Neural cell (in vitro differentiated cells): ENCODE data around the gene DNAJB1. TPM values are rescaled to one million over a fixed set of nuclear protein-coding genes. Genes with fewer than 3 reads are reported as not detected.

ENCODE experiments used
- H2AFZ ChIP-seq: fragments of 200-600, 300-800 bp; sonication (generic), shearing (Covaris generic); 2 replicates; pipeline ENCODE4 v1.6.0; 2014; ENCODE audit warnings: low read depth, mild to moderate bottlenecking, antibody characterized with exemption, low read length, moderate library complexity
- H3F3A ChIP-seq: fragments of 200-600 bp; shearing (Covaris generic); 2 replicates; pipeline ENCODE4 v1.6.1; 2016; ENCODE audit warnings: mild to moderate bottlenecking, moderate library complexity, mixed read lengths, antibody characterized with exemption, low read length; ENCODE audit not compliant: insufficient read depth, poor library complexity, severe bottlenecking
- H3K27ac ChIP-seq: fragments of 200-600, 300-800 bp; sonication (generic), shearing (Covaris generic); 2 replicates; pipeline ENCODE4 v1.5.1; 2014; ENCODE audit warnings: mild to moderate bottlenecking, low read length, moderate library complexity
- H3K27me3 ChIP-seq: fragments of 300-800, 200-600 bp; sonication (generic), shearing (Covaris generic); 2 replicates; pipeline ENCODE4 v1.6.0; 2014; ENCODE audit warnings: mild to moderate bottlenecking, low read depth, low read length, moderate library complexity; ENCODE audit not compliant: insufficient read depth
- H3K36me3 ChIP-seq: fragments of 300-800, 200-600 bp; sonication (generic), shearing (Covaris generic); 2 replicates; pipeline ENCODE4 v1.5.1; 2014; ENCODE audit warnings: mild to moderate bottlenecking, antibody characterized with exemption, low read length, moderate library complexity; ENCODE audit not compliant: insufficient read depth
- H3K4me2 ChIP-seq: fragments of 300-800, 200-600 bp; sonication (generic), shearing (Covaris generic); 2 replicates; pipeline ENCODE4 v1.6.0; 2014; ENCODE audit warnings: mild to moderate bottlenecking, low read length
- H3K4me3 ChIP-seq: fragments of 300-800, 200-600 bp; sonication (generic), shearing (Covaris generic); 2 replicates; pipeline ENCODE4 v1.5.1; 2014; ENCODE audit warnings: mild to moderate bottlenecking, low read length, moderate library complexity
- H3K79me2 ChIP-seq: fragments of 200-600 bp; shearing (Covaris generic); replicated peaks from 2 replicates; pipeline ENCODE4 v1.6.0; 2014; ENCODE audit warnings: mild to moderate bottlenecking, low read length, moderate library complexity; ENCODE audit not compliant: insufficient read depth
- H3K9ac ChIP-seq: fragments of 300-800, 200-600 bp; sonication (generic), shearing (Covaris generic); 2 replicates; pipeline ENCODE4 v1.6.1; 2016; ENCODE audit warnings: mild to moderate bottlenecking, low read length, mixed read lengths
- H3K9me2 ChIP-seq: fragments of 200-600 bp; shearing (Covaris generic); 2 replicates; pipeline ENCODE4 v1.6.1; 2016; ENCODE audit warnings: mild to moderate bottlenecking, low read length, mixed read lengths; ENCODE audit not compliant: insufficient read depth
- H3K9me3 ChIP-seq: fragments of 200-600, 300-800 bp; sonication (generic), shearing (Covaris generic); 2 replicates; pipeline ENCODE4 v1.6.1; 2016; ENCODE audit warnings: mild to moderate bottlenecking, mixed run types, low read length, moderate library complexity, mixed read lengths
- H4K20me1 ChIP-seq: fragments of 200-600 bp; shearing (Covaris generic); 2 replicates; pipeline ENCODE4 v1.6.1; 2016; ENCODE audit warnings: mild to moderate bottlenecking, mixed run types; ENCODE audit not compliant: insufficient read depth
- EP300 ChIP-seq: fragments of 450-650 bp; conservative IDR thresholded peaks from 2 replicates; pipeline ENCODE4 v1.6.1; 2014; ENCODE audit warnings: antibody characterized with exemption, mild to moderate bottlenecking, moderate library complexity; ENCODE audit not compliant: poor library complexity, severe bottlenecking
- EZH2 ChIP-seq: fragments of 200-600, 300-800 bp; shearing (Covaris generic), sonication (generic); IDR thresholded peaks from 2 replicates; pipeline ENCODE4 v1.6.1; 2014; ENCODE audit warnings: antibody characterized with exemption, low read length, borderline replicate concordance, mild to moderate bottlenecking; ENCODE audit not compliant: insufficient read depth, poor library complexity, severe bottlenecking
- MXI1 ChIP-seq: fragments of 450-650 bp; conservative IDR thresholded peaks from 2 replicates; pipeline ENCODE4 v1.6.1; 2014; ENCODE audit warnings: antibody characterized with exemption, mild to moderate bottlenecking; ENCODE audit not compliant: poor library complexity, severe bottlenecking
- POLR2AphosphoS5 ChIP-seq: IDR thresholded peaks from 2 replicates; pipeline ENCODE4 v1.6.1; 2012
- RAD21 ChIP-seq: fragments of 450-650 bp; conservative IDR thresholded peaks from 2 replicates; pipeline ENCODE4 v1.6.1; 2014; ENCODE audit warnings: antibody characterized with exemption, mild to moderate bottlenecking, moderate library complexity
- SMC3 ChIP-seq: fragments of 450-650 bp; conservative IDR thresholded peaks from 2 replicates; pipeline ENCODE4 v1.6.1; 2014; ENCODE audit warnings: antibody characterized with exemption, mild to moderate bottlenecking, moderate library complexity; ENCODE audit not compliant: poor library complexity
- TAF1 ChIP-seq: IDR thresholded peaks from 2 replicates; pipeline ENCODE4 v1.6.1; 2012; ENCODE audit warnings: low read depth
- polyA plus RNA-seq: library from polyadenylated mRNA; depleted of rRNA; stranded (reverse); fragments of >200 nt; gene quantifications from 2 replicates; pipeline ENCODE4 v1.2.3, GENCODE V29; 2014
- TF ChIP-seq, protein P1 (sequence below): fragments of 450-650 bp; IDR thresholded peaks from 2 replicates; pipeline ENCODE4 v1.5.1; 2014; ENCODE audit warnings: antibody characterized with exemption, mild to moderate bottlenecking, moderate library complexity; ENCODE audit not compliant: poor library complexity, severe bottlenecking
- TF ChIP-seq, protein P2 (sequence below): IDR thresholded peaks from 2 replicates; pipeline ENCODE4 v1.6.1; 2012; ENCODE audit warnings: borderline replicate concordance

DNAJB1 gene
- polyA plus RNA-seq, 1 donor from 2014 or later = 64.6 TPM

DNA sequence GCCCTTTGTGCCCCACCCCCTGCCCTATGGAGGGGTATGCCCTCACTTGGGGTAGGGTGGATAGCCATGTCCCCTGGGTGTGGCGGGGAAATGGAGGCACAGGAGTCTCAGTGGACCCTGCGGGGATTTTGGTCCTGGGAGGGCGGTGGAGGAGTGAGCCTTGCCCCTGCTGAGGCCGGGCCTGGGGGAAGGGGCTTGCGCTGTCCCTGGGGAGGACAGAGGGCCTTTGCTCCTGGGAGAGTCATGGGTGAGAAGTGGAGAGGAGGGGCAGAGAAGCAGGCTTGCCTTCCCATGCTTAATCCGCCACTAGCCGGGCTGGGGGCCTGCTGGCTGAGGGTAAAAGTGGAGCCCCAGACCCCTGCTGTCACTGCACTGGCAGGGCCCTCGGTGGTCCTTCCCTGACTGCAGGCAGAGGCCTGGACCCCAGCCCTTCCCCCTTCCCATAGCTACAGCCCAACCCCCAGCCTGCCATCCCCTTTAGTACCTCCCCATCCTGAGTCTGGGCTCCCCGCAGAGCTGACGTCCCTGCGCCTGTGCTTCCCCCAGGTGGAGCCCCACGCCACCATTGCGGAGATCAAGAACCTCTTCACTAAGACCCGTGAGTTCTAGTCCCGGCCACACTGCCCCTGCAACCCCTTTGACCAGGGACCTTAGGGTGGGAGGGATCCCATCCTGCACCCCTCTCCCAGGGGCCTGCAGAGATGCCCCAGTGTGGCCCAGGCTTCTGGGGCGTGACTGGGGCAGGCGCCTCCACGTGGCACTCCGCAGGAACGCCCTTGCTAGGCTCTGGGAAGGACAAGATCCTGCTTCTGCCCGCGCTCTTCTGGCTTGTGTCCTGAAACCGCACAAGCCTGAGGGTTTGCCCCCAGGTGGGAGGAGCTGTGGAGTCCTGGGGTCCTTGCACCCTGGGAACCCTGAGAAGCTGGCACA lies 44.7 kb upstream of the DNAJB1 start:
- no peak overlapping the region for H2AFZ ChIP-seq
- no peak overlapping the region for H3K4me2 ChIP-seq
- no peaks in the 10 kb centered on the region for H3K9me3 ChIP-seq
- TF ChIP-seq EP300 (no peak), SMC3 (no peak), TAF1 (no peak), POLR2AphosphoS5 (no peak), EZH2 (no peak), MXI1 (no peak), RAD21 (no peak)
- TF ChIP-seq, protein P1, sequence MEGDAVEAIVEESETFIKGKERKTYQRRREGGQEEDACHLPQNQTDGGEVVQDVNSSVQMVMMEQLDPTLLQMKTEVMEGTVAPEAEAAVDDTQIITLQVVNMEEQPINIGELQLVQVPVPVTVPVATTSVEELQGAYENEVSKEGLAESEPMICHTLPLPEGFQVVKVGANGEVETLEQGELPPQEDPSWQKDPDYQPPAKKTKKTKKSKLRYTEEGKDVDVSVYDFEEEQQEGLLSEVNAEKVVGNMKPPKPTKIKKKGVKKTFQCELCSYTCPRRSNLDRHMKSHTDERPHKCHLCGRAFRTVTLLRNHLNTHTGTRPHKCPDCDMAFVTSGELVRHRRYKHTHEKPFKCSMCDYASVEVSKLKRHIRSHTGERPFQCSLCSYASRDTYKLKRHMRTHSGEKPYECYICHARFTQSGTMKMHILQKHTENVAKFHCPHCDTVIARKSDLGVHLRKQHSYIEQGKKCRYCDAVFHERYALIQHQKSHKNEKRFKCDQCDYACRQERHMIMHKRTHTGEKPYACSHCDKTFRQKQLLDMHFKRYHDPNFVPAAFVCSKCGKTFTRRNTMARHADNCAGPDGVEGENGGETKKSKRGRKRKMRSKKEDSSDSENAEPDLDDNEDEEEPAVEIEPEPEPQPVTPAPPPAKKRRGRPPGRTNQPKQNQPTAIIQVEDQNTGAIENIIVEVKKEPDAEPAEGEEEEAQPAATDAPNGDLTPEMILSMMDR = no peak
- TF ChIP-seq, protein P2, sequence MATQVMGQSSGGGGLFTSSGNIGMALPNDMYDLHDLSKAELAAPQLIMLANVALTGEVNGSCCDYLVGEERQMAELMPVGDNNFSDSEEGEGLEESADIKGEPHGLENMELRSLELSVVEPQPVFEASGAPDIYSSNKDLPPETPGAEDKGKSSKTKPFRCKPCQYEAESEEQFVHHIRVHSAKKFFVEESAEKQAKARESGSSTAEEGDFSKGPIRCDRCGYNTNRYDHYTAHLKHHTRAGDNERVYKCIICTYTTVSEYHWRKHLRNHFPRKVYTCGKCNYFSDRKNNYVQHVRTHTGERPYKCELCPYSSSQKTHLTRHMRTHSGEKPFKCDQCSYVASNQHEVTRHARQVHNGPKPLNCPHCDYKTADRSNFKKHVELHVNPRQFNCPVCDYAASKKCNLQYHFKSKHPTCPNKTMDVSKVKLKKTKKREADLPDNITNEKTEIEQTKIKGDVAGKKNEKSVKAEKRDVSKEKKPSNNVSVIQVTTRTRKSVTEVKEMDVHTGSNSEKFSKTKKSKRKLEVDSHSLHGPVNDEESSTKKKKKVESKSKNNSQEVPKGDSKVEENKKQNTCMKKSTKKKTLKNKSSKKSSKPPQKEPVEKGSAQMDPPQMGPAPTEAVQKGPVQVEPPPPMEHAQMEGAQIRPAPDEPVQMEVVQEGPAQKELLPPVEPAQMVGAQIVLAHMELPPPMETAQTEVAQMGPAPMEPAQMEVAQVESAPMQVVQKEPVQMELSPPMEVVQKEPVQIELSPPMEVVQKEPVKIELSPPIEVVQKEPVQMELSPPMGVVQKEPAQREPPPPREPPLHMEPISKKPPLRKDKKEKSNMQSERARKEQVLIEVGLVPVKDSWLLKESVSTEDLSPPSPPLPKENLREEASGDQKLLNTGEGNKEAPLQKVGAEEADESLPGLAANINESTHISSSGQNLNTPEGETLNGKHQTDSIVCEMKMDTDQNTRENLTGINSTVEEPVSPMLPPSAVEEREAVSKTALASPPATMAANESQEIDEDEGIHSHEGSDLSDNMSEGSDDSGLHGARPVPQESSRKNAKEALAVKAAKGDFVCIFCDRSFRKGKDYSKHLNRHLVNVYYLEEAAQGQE = no peak
- no peak overlapping the region for H3K27ac ChIP-seq
- no peaks in the 10 kb centered on the region for H4K20me1 ChIP-seq
- H3K9me2 ChIP-seq = no peaks in the 10 kb centered on the region
- no peak overlapping the region for H3K4me3 ChIP-seq
- H3K36me3 ChIP-seq = no peaks in the 10 kb centered on the region
- no peaks in the 10 kb centered on the region for H3K27me3 ChIP-seq
- no peaks in the 10 kb centered on the region for H3F3A ChIP-seq
- H3K9ac ChIP-seq = no peak overlapping the region
- H3K79me2 ChIP-seq = no peaks in the 10 kb centered on the region

DNA sequence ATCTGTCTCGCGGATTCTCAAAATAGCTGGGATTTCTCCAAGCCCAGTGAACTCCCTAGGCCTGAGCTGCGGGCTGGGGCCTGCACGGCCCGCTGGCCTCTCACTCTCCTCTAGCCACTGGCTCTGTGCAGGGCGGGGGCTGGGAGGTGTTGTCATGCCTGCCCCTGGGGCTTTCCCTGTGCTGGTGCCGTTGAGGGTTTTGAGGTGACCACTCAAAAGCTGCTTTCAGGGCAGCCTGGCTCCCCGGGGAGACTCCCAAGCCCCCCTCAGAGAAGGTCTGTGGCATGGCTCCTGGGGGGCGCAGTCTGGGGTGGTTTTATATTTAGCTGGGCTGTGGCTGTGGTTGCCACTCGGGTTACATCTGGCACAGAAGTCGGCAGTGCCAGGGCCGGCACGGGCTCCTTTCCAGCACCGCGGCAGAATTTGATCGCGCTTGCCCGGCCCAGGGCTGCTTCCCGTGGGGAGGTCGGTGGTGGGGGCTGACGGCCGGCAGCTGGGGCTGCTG lies 43.7 kb upstream of the DNAJB1 start:
- Histone ChIP-seq H3F3A (no peaks in the 10 kb centered on the region), H4K20me1 (no peaks in the 10 kb centered on the region), H3K27ac (no peak overlapping the region), H3K9me3 (no peaks in the 10 kb centered on the region), H3K9ac (no peak overlapping the region), H3K79me2 (no peaks in the 10 kb centered on the region), H3K36me3 (no peaks in the 10 kb centered on the region), H2AFZ (no peak overlapping the region), H3K4me3 (no peak overlapping the region), H3K9me2 (no peaks in the 10 kb centered on the region), H3K4me2 (no peak overlapping the region), H3K27me3 (no peaks in the 10 kb centered on the region)
- TF ChIP-seq POLR2AphosphoS5 (no peak), SMC3 (no peak), MXI1 (no peak), TAF1 (no peak), RAD21 (no peak), EP300 (no peak), EZH2 (no peak)
- TF ChIP-seq, protein P1 = no peak
- TF ChIP-seq, protein P2 = no peak
